Thyroid gland (tissue), 4 donors: Measurements from ENCODE around the gene ATXN7L1. TPM values are rescaled to one million over a fixed set of nuclear protein-coding genes. Genes with fewer than 3 reads are reported as not detected.

ENCODE experiments used
- DNase-seq, 2 donors: peaks; one replicate each; pipeline ENCODE4 v3.0.0-alpha.2; 2019
- H3K27ac ChIP-seq, 3 donors: fragments of 200-600 bp; sonication (generic); 1 replicate in 2 of 3; 2 replicates in 1 of 3; pipeline ENCODE4 v1.5.1; 2016 to 2019; ENCODE audit warnings: mild to moderate bottlenecking in 1 of 3, moderate library complexity in 1 of 3
- H3K27me3 ChIP-seq: fragments of 200-600 bp; sonication (generic); one replicate; pipeline ENCODE4 v1.5.1; 2019
- H3K36me3 ChIP-seq, 2 donors: fragments of 200-600 bp; sonication (generic); one replicate each; pipeline ENCODE4 v1.5.1; 2016 to 2019
- H3K4me1 ChIP-seq, 2 donors: fragments of 200-600 bp; sonication (generic); one replicate each; pipeline ENCODE4 v1.5.1; 2017 to 2019
- H3K4me3 ChIP-seq, 3 donors: fragments of 200-600 bp; sonication (generic); replicated peaks in 1 of 3; 1 replicate in 2 of 3; 2 replicates in 1 of 3; pipeline ENCODE4 v1.5.1; 2016; ENCODE audit warnings: mild to moderate bottlenecking in 1 of 3
- H3K9me3 ChIP-seq: fragments of 200-600 bp; sonication (generic); one replicate; pipeline ENCODE4 v1.5.1; 2017
- CTCF ChIP-seq, 6 experiments: fragments of 200-600 bp in 3 of 6; fragments of 450-650 bp in 3 of 6; sonication (generic) in 3 of 6; IDR thresholded peaks; one replicate each; pipeline ENCODE4 v1.5.1; 2016 to 2019; ENCODE audit warnings: antibody characterized with exemption in 6 of 6, mild to moderate bottlenecking in 2 of 6, inconsistent platforms in 1 of 6, moderate library complexity in 1 of 6
- POLR2A ChIP-seq, 2 donors: fragments of 450-650 bp; IDR thresholded peaks; one replicate each; pipeline ENCODE4 v1.6.1; 2017; ENCODE audit warnings: antibody characterized with exemption in 2 of 2, mild to moderate bottlenecking in 2 of 2, moderate library complexity in 1 of 2
- WGBS, 2 donors: methylation state at CpG; one replicate each; pipeline ENCODE4 v1.1.5; 2017; 5-methylcytosine and 5-hydroxymethylcytosine counted together
- intact Hi-C: fragments of 100-400 bp; cut with DNase I; formaldehyde crosslinking; loops from one replicate; pipeline ENCODE4 v1.15.1; 2023
- total RNA-seq, 4 donors: library from RNA; depleted of rRNA; stranded (reverse); fragments of >200 nt; gene quantifications; one replicate each; pipeline ENCODE4 v1.2.3, GENCODE V29; 2016

ATXN7L1 gene
- total RNA-seq, 4 donors from 2014 or later: 21.8 to 24.4 (median 22.8) TPM

- DNase-seq: no peak
- H3K27ac ChIP-seq: no peak overlapping the region
- H3K36me3 ChIP-seq: no peaks in the 10 kb centered on the region
- H3K4me1 ChIP-seq: peaks cover 0 to 3% of the 10 kb centered on the region in 2 donors
- TF ChIP-seq CTCF (IDR thresholded peaks at IDR 0.05) (no peak), POLR2A (IDR thresholded peaks at IDR 0.05) (no peak)
- WGBS, 2 donors: 91% methylated on average over 2 of the region's 2 CpGs
- intact Hi-C loops: loop anchor here (5.0 kb wide), 1 partner anchor 278 kb away; no protein-coding TSS in a partner anchor
- no peak overlapping the region for H3K4me3 ChIP-seq
- no peaks in the 10 kb centered on the region for H3K9me3 ChIP-seq
- no peaks in the 10 kb centered on the region for H3K27me3 ChIP-seq
Measured at GRCh38 chr7:105764506-105764905, 111.9 kb downstream of the ATXN7L1 start.

- no peak overlapping the region for H3K4me3 ChIP-seq
- WGBS, 2 donors: 95 to 96% methylated on average over 6 of the region's 6 CpGs
- no peak for DNase-seq
- TF ChIP-seq POLR2A (IDR thresholded peaks at IDR 0.05) (no peak), CTCF (IDR thresholded peaks at IDR 0.05) (no peak)
- no peaks in the 10 kb centered on the region for H3K9me3 ChIP-seq
- no peaks in the 10 kb centered on the region for H3K27me3 ChIP-seq
- H3K36me3 ChIP-seq: no peaks in the 10 kb centered on the region
- intact Hi-C loops: loop anchor here (5.0 kb wide), 1 partner anchor 282 kb away; no protein-coding TSS in a partner anchor
- H3K4me1 ChIP-seq: peaks cover 0 to 3% of the 10 kb centered on the region in 2 donors
- no peak overlapping the region for H3K27ac ChIP-seq
Measured at GRCh38 chr7:105760551-105761447, 115.6 kb downstream of the ATXN7L1 start.

- Histone ChIP-seq H3K4me1 (peaks cover 0 to 3% of the 10 kb centered on the region in 2 donors), H3K36me3 (no peaks in the 10 kb centered on the region), H3K4me3 (no peak overlapping the region), H3K9me3 (no peaks in the 10 kb centered on the region), H3K27ac (no peak overlapping the region), H3K27me3 (no peaks in the 10 kb centered on the region)
- TF ChIP-seq POLR2A (IDR thresholded peaks at IDR 0.05): no peak
- TF ChIP-seq CTCF (IDR thresholded peaks at IDR 0.05): peak in 4 of 6 experiments; percentile 23 to 59 (median 54)
- intact Hi-C loops: loop anchor here (5.0 kb wide), 1 partner anchor 282 kb away; no protein-coding TSS in a partner anchor
- DNase-seq: peak; percentile 43 to 49
- WGBS, 2 donors: 83 to 95% methylated on average over 2 of the region's 2 CpGs
Measured at GRCh38 chr7:105759670-105760550, 116.5 kb downstream of the ATXN7L1 start.

GRCh38 chr7:105756367-105756766 is 120.0 kb downstream of the ATXN7L1 start:
- TF ChIP-seq POLR2A (IDR thresholded peaks at IDR 0.05): no peak
- no peak for TF ChIP-seq CTCF (IDR thresholded peaks at IDR 0.05)
- Histone ChIP-seq H3K27me3 (no peaks in the 10 kb centered on the region), H3K27ac (no peak overlapping the region), H3K9me3 (no peaks in the 10 kb centered on the region), H3K4me1 (peaks cover 0 to 3% of the 10 kb centered on the region in 2 donors), H3K36me3 (no peaks in the 10 kb centered on the region), H3K4me3 (no peak overlapping the region)
- 73 to 91% methylated on average over 2 of the region's 2 CpGs for WGBS, 2 donors
- intact Hi-C loops: no loop called here
- no peak for DNase-seq
